Muscle layer of colon (tissue), 2 donors: Measurements from ENCODE around the gene TELO2.

Experiments used
- H3K27ac ChIP-seq: one replicate; pipeline ENCODE4 v1.7.0; 2013; ENCODE audit warnings: low read depth, mild to moderate bottlenecking, low read length, moderate library complexity
- H3K27me3 ChIP-seq, 2 donors: one replicate each; pipeline ENCODE4 v1.7.0; 2013; ENCODE audit warnings: low read length in 2 of 2, mild to moderate bottlenecking in 2 of 2; ENCODE audit not compliant: insufficient read depth in 2 of 2, control insufficient read depth in 1 of 2
- H3K36me3 ChIP-seq: one replicate; pipeline ENCODE4 v1.7.0; 2013; ENCODE audit warnings: mild to moderate bottlenecking, low read length; ENCODE audit not compliant: insufficient read depth
- H3K4me1 ChIP-seq: one replicate; pipeline ENCODE4 v1.7.0; 2013; ENCODE audit warnings: mild to moderate bottlenecking, low read length; ENCODE audit not compliant: insufficient read depth
- H3K4me3 ChIP-seq, 2 donors: one replicate each; pipeline ENCODE4 v1.7.0; 2013; ENCODE audit warnings: low read length in 2 of 2, low read depth in 1 of 2, mild to moderate bottlenecking in 1 of 2, moderate library complexity in 1 of 2
- H3K9ac ChIP-seq: one replicate; pipeline ENCODE4 v1.7.0; 2013; ENCODE audit warnings: low read length
- H3K9me3 ChIP-seq: one replicate; pipeline ENCODE4 v1.7.0; 2013; ENCODE audit warnings: mild to moderate bottlenecking, low read length
- donor health status: abdominal sarcoma.
- donor health status: Adenocarcinoma of cecum.

Gene TELO2

GRCh38 chr16:1538804-1539520 is 45.8 kb downstream of the TELO2 start:
- no peak overlapping the region for H3K27ac ChIP-seq
- H3K9me3 ChIP-seq: no peaks in the 10 kb centered on the region
- H3K36me3 ChIP-seq: peaks cover 39% of the 10 kb centered on the region
- peaks cover 28% of the 10 kb centered on the region for H3K4me1 ChIP-seq
- no peak overlapping the region for H3K9ac ChIP-seq
- H3K4me3 ChIP-seq: no peak overlapping the region
- no peaks in the 10 kb centered on the region for H3K27me3 ChIP-seq

GRCh38 chr16:1539720-1540555 is 46.8 kb downstream of the TELO2 start:
- peaks cover 39% of the 10 kb centered on the region for H3K36me3 ChIP-seq

GRCh38 chr16:1540556-1540855 is 47.3 kb downstream of the TELO2 start:
- Histone ChIP-seq H3K27ac (no peak overlapping the region), H3K9me3 (no peaks in the 10 kb centered on the region), H3K4me1 (peaks cover 36% of the 10 kb centered on the region), H3K36me3 (peaks cover 39% of the 10 kb centered on the region), H3K9ac (no peak overlapping the region), H3K27me3 (no peaks in the 10 kb centered on the region), H3K4me3 (no peak overlapping the region)

More at GRCh38 chr16:1539720-1540555, 46.8 kb downstream of the TELO2 start:
- Histone ChIP-seq H3K4me1 (peaks cover 30% of the 10 kb centered on the region), H3K4me3 (no peak overlapping the region), H3K27me3 (no peaks in the 10 kb centered on the region), H3K27ac (no peak overlapping the region), H3K9ac (no peak overlapping the region), H3K9me3 (no peaks in the 10 kb centered on the region)

- no peaks in the 10 kb centered on the region for H3K27me3 ChIP-seq
- H3K4me1 ChIP-seq: peaks cover 46% of the 10 kb centered on the region
- H3K4me3 ChIP-seq: no peak overlapping the region
- no peak overlapping the region for H3K9ac ChIP-seq
- no peaks in the 10 kb centered on the region for H3K9me3 ChIP-seq
- peaks cover 42% of the 10 kb centered on the region for H3K36me3 ChIP-seq
- H3K27ac ChIP-seq: no peak overlapping the region
Observed at GRCh38 chr16:1541293-1542165, 48.4 kb downstream of the TELO2 start.

GRCh38 chr16:1542166-1542500 is 49.0 kb downstream of the TELO2 start:
- Histone ChIP-seq H3K27me3 (no peaks in the 10 kb centered on the region), H3K9me3 (no peaks in the 10 kb centered on the region), H3K36me3 (peaks cover 42% of the 10 kb centered on the region), H3K27ac (no peak overlapping the region), H3K4me1 (peaks cover 48% of the 10 kb centered on the region), H3K4me3 (no peak overlapping the region), H3K9ac (no peak overlapping the region)

- Histone ChIP-seq H3K27me3 (no peaks in the 10 kb centered on the region), H3K9me3 (no peaks in the 10 kb centered on the region), H3K4me1 (peaks cover 44% of the 10 kb centered on the region), H3K4me3 (no peak overlapping the region), H3K27ac (no peak overlapping the region), H3K36me3 (peaks cover 40% of the 10 kb centered on the region), H3K9ac (no peak overlapping the region)
Observed at GRCh38 chr16:1542533-1542932, 49.4 kb downstream of the TELO2 start.

- H3K9ac ChIP-seq: no peak overlapping the region
- H3K27me3 ChIP-seq: no peaks in the 10 kb centered on the region
- H3K4me3 ChIP-seq: no peak overlapping the region
- H3K9me3 ChIP-seq: no peaks in the 10 kb centered on the region
- H3K36me3 ChIP-seq: peaks cover 40% of the 10 kb centered on the region
- peaks cover 38% of the 10 kb centered on the region for H3K4me1 ChIP-seq
- H3K27ac ChIP-seq: no peak overlapping the region
Observed at GRCh38 chr16:1543085-1543896, 50.1 kb downstream of the TELO2 start.

- H3K9ac ChIP-seq: peak overlapping the region; percentile 57
- H3K9me3 ChIP-seq: no peaks in the 10 kb centered on the region
- H3K4me3 ChIP-seq: peak overlapping the region in 1 of 2 donors; percentile 47
- H3K27ac ChIP-seq: peak overlapping the region; percentile 82
- H3K36me3 ChIP-seq: peaks cover 36% of the 10 kb centered on the region
- peaks cover 38% of the 10 kb centered on the region for H3K4me1 ChIP-seq
- H3K27me3 ChIP-seq: no peaks in the 10 kb centered on the region
Observed at GRCh38 chr16:1545044-1546040, 52.2 kb downstream of the TELO2 start.

GRCh38 chr16:1546430-1546829 is 53.3 kb downstream of the TELO2 start:
- Histone ChIP-seq H3K27me3 (no peaks in the 10 kb centered on the region), H3K9me3 (no peaks in the 10 kb centered on the region), H3K27ac (peak overlapping the region; percentile 82), H3K36me3 (peaks cover 31% of the 10 kb centered on the region), H3K4me3 (no peak overlapping the region), H3K4me1 (peaks cover 43% of the 10 kb centered on the region), H3K9ac (no peak overlapping the region)

- H3K4me3 ChIP-seq: no peak overlapping the region
- H3K9me3 ChIP-seq: no peaks in the 10 kb centered on the region
- H3K9ac ChIP-seq: no peak overlapping the region
- H3K27ac ChIP-seq: no peak overlapping the region
- peaks cover 46% of the 10 kb centered on the region for H3K4me1 ChIP-seq
- no peaks in the 10 kb centered on the region for H3K27me3 ChIP-seq
- peaks cover 24% of the 10 kb centered on the region for H3K36me3 ChIP-seq
Observed at GRCh38 chr16:1548233-1548632, 55.1 kb downstream of the TELO2 start.
